Measurements from ENCODE around the gene NUP54. TPM values are rescaled to one million over a fixed set of nuclear protein-coding genes. Genes with fewer than 3 reads are reported as not detected.

The NUP54 gene
- total and polyA plus RNA-seq, 2 of the 8 experiments (the other 6 are each of a cell fraction or from before 2014, with no cell fraction given), result 51.4 to 103 TPM

- Histone ChIP-seq H3K18ac (ENCODE audit: extremely low read depth, low read length) (no peak overlapping the region), H2BK120ac (replicated peaks; ENCODE audit: low read depth, low read length) (no peak overlapping the region), H4K91ac (replicated peaks; ENCODE audit: insufficient read length, low read length) (no peak overlapping the region), H3K79me1 (ENCODE audit: low read depth, low read length) (no peaks in the 10 kb centered on the region; the same call in 1 of the 2 replicates), H2BK20ac (ENCODE audit: low read length) (no peak overlapping the region), H3K23me2 (ENCODE audit: low read depth, low read length) (no peaks in the 10 kb centered on the region), H2BK15ac (ENCODE audit: low read length) (no peak overlapping the region), H3K9me3 (ENCODE audit: insufficient read depth in 2 of 2, low read depth in 1 of 2, low read length in 1 of 2) (no peaks in the 10 kb centered on the region), H3K14ac (ENCODE audit: insufficient read length) (no peak overlapping the region), H4K20me1 (replicated peaks in 1 of 2; ENCODE audit: control insufficient read depth in 1 of 2, insufficient read depth in 2 of 2, low read length in 2 of 2) (no peaks in the 10 kb centered on the region), H2BK12ac (ENCODE audit: low read depth, low read length) (no peak overlapping the region), H2BK5ac (ENCODE audit: low read depth, low read length) (no peak overlapping the region), H3K9ac (replicated peaks in 1 of 4; ENCODE audit: extremely low read depth in 1 of 4, low read depth in 3 of 4, low read length in 3 of 4) (no peak overlapping the region), H3K23ac (ENCODE audit: insufficient read length) (no peak overlapping the region), H3K56ac (replicated peaks; ENCODE audit: insufficient read length, low read depth, low read length) (no peak overlapping the region), H3K4ac (replicated peaks; ENCODE audit: insufficient read length, low read depth, low read length) (no peak overlapping the region), H3K4me3 (ENCODE audit: extremely low read depth in 1 of 4, insufficient read depth in 2 of 4, low read depth in 3 of 4, low read length in 4 of 4) (no peak overlapping the region), H3K4me1 (replicated peaks in 1 of 4; ENCODE audit: control insufficient read depth in 3 of 4, insufficient read depth in 4 of 4, low read length in 3 of 4) (no peaks in the 10 kb centered on the region), H3K4me2 (ENCODE audit: insufficient read depth in 1 of 2, low read depth in 2 of 2, low read length in 2 of 2) (no peak overlapping the region), H3K27me3 (replicated peaks in 1 of 4; ENCODE audit: control insufficient read depth in 3 of 4, extremely low read depth in 1 of 4, insufficient read depth in 3 of 4, low read length in 3 of 4) (no peaks in the 10 kb centered on the region), H2AFZ (ENCODE audit: low read length) (no peak overlapping the region), H2AK5ac (ENCODE audit: low read depth, low read length) (no peak overlapping the region), H4K8ac (ENCODE audit: extremely low read depth, insufficient read depth, low read length) (no peak overlapping the region), H3K27ac (ENCODE audit: low read depth, low read length) (no peak overlapping the region), H3K79me2 (ENCODE audit: control insufficient read depth in 1 of 2, insufficient read depth in 2 of 2, low read length in 2 of 2) (no peaks in the 10 kb centered on the region), H4K5ac (ENCODE audit: insufficient read length, low read depth, low read length) (no peak overlapping the region), H3K36me3 (ENCODE audit: control insufficient read depth in 2 of 4, insufficient read depth in 4 of 4, low read length in 3 of 4) (peaks cover 2 to 34% (median 10%) of the 10 kb centered on the region in 4 experiments; a peak in 7 of 8 replicates)
- TF ChIP-seq CHD2 (IDR thresholded peaks at IDR 0.05; ENCODE audit: low read length) (no peak), ATF2 (IDR thresholded peaks at IDR 0.05; ENCODE audit: low read length) (no peak), TBP (IDR thresholded peaks at IDR 0.05; ENCODE audit: low read depth, low read length) (no peak), SUZ12 (IDR thresholded peaks at IDR 0.05; ENCODE audit: low read length) (no peak), BCL11A (IDR thresholded peaks at IDR 0.05; ENCODE audit: low read depth in 2 of 2, low read length in 2 of 2) (no peak), HDAC6 (IDR thresholded peaks at IDR 0.05; ENCODE audit: low read depth, low read length) (no peak), JUND (IDR thresholded peaks at IDR 0.05; ENCODE audit: low read length) (no peak), HDAC2 (IDR thresholded peaks at IDR 0.05; ENCODE audit: borderline replicate concordance in 1 of 2, low read depth in 2 of 2, low read length in 2 of 2) (no peak), CBX5 (IDR thresholded peaks at IDR 0.05; ENCODE audit: low read depth, low read length) (no peak), CTBP2 (IDR thresholded peaks at IDR 0.05; ENCODE audit: borderline replicate concordance, insufficient read depth, insufficient read length, low read length) (no peak), NANOG (IDR thresholded peaks at IDR 0.05; ENCODE audit: insufficient read depth, low read depth, low read length, poor library complexity, severe bottlenecking) (no peak), NRF1 (IDR thresholded peaks at IDR 0.05; ENCODE audit: low read depth, low read length) (no peak)
- POLR2A ChIA-PET (ENCODE audit: partially characterized antibody), result no interaction called here
- DNase-seq (ENCODE audit: low read depth in 1 of 2, low spot score in 2 of 2), result no peak
- CTCF ChIA-PET (ENCODE audit: partially characterized antibody), result interaction anchor here (0.8 kb wide), 1 partner anchor 13 kb away, joined by 3 read pairs; no protein-coding TSS in a partner anchor
- FAIRE-seq, result no peak
- WGBS, 2 experiments (ENCODE audit: extremely low coverage in 1 of 2, insufficient coverage in 1 of 2, insufficient read length in 1 of 2, insufficient replicate concordance in 2 of 2, low coverage in 1 of 2, low lambda C conversion rate in 2 of 2, missing lambda C conversion rate in 1 of 2), result 91% methylated on average over 3 of the region's 3 CpGs; no CpG with 5 or more reads in 1 of the 2 experiments
Measured at GRCh38 chr4:76166480-76166879, 18.3 kb upstream of the NUP54 start.

Data from H1 (cell line).